IMR-90 (cell line): Measurements from ENCODE around the gene CUL1. TPM values are rescaled to one million over a fixed set of nuclear protein-coding genes. Genes with fewer than 3 reads are reported as not detected.

Source experiments
- ATAC-seq: fragments of 200-7000 bp; cut with Tn5 transposase; 2 replicates; pipeline ENCODE4 v1.9.1; 2020; ENCODE audit warnings: low read depth, mild to moderate bottlenecking, moderate library complexity
- BruUV-seq: library from RNA; stranded (reverse); fragments of 400-500 nt; replicated peaks from 2 replicates; lab custom pipeline; 2021; lab: Mats Ljungman, UMichigan
- CTCF ChIA-PET: fragments of 300-600 bp; formaldehyde crosslinking; extraction: SDS; loops from one replicate; lab custom pipeline; 2021; ENCODE audit warnings: antibody characterized with exemption; lab: Yijun Ruan, JAX
- POLR2A ChIA-PET: fragments of 300-600 bp; sonication (Branson Sonifier 250); formaldehyde crosslinking; loops from one replicate; lab custom pipeline; 2022; ENCODE audit warnings: antibody characterized with exemption; ENCODE audit not compliant: unreplicated experiment; lab: Charles Lee
- DNase-seq: peaks from one replicate; pipeline ENCODE4 v3.0.0; 2013
- H2AFZ ChIP-seq: replicated peaks from 2 replicates; pipeline ENCODE3; 2013; ENCODE audit warnings: low read length, mild to moderate bottlenecking; ENCODE audit not compliant: poor library complexity
- H2AK5ac ChIP-seq: 2 replicates; pipeline ENCODE4 v1.6.1; 2013; ENCODE audit warnings: low read depth, low read length, inconsistent platforms
- H2AK9ac ChIP-seq: replicated peaks from 2 replicates; pipeline ENCODE3; 2013; ENCODE audit warnings: mild to moderate bottlenecking, low read depth, low read length, moderate library complexity; ENCODE audit not compliant: poor library complexity
- H2BK120ac ChIP-seq: 2 replicates; pipeline ENCODE4 v1.6.1; 2013; ENCODE audit warnings: low read depth, low read length, inconsistent platforms
- H2BK15ac ChIP-seq: 3 replicates; pipeline ENCODE4 v1.6.1; 2013; ENCODE audit warnings: low read depth, low read length, inconsistent platforms
- H2BK20ac ChIP-seq: 2 replicates; pipeline ENCODE4 v1.6.1; 2013; ENCODE audit warnings: low read depth, mild to moderate bottlenecking, inconsistent platforms, low read length, moderate library complexity
- H2BK5ac ChIP-seq: 2 replicates; pipeline ENCODE4 v1.6.1; 2013; ENCODE audit warnings: mild to moderate bottlenecking, low read depth, low read length, inconsistent platforms; ENCODE audit not compliant: poor library complexity, severe bottlenecking
- H3K14ac ChIP-seq: replicated peaks from 2 replicates; pipeline ENCODE4 v1.6.1; 2013; ENCODE audit warnings: low read depth, low read length, inconsistent platforms
- H3K18ac ChIP-seq: 2 replicates; pipeline ENCODE4 v1.6.1; 2013; ENCODE audit warnings: low read depth, low read length, control low read depth
- H3K23ac ChIP-seq: 2 replicates; pipeline ENCODE4 v1.6.1; 2013; ENCODE audit warnings: low read depth, low read length, inconsistent platforms
- H3K27ac ChIP-seq: 2 replicates; pipeline ENCODE4 v1.5.1; 2013; ENCODE audit warnings: mild to moderate bottlenecking, control low read depth, low read length; ENCODE audit not compliant: insufficient read depth
- H3K27me3 ChIP-seq: 2 replicates; pipeline ENCODE4 v1.6.1; 2013; ENCODE audit warnings: low read length; ENCODE audit not compliant: control insufficient read depth, insufficient read depth
- H3K36me3 ChIP-seq: 2 replicates; pipeline ENCODE4 v1.6.1; 2013; ENCODE audit warnings: low read length, mixed read lengths; ENCODE audit not compliant: control insufficient read depth, insufficient read depth
- H3K4ac ChIP-seq: 2 replicates; pipeline ENCODE4 v1.6.1; 2013; ENCODE audit warnings: low read depth, low read length, inconsistent platforms
- H3K4me1 ChIP-seq: 2 replicates; pipeline ENCODE4 v1.6.1; 2013; ENCODE audit warnings: low read length, mixed read lengths; ENCODE audit not compliant: control insufficient read depth, insufficient read depth
- H3K4me2 ChIP-seq: 2 replicates; pipeline ENCODE4 v1.6.1; 2013; ENCODE audit warnings: low read depth, mild to moderate bottlenecking, control low read depth, low read length, moderate library complexity
- H3K4me3 ChIP-seq: 2 replicates; pipeline ENCODE4 v1.5.1; 2013; ENCODE audit warnings: low read depth, mild to moderate bottlenecking, control low read depth, low read length, moderate library complexity; ENCODE audit not compliant: insufficient read depth
- H3K56ac ChIP-seq: 2 replicates; pipeline ENCODE4 v1.6.1; 2013; ENCODE audit warnings: low read length, inconsistent platforms; ENCODE audit not compliant: insufficient read depth; ENCODE audit errors: extremely low read depth
- H3K79me1 ChIP-seq, 2 experiments: 2 replicates each; pipeline ENCODE4 v1.6.1; 2013; ENCODE audit warnings: low read length in 2 of 2, inconsistent platforms in 1 of 2, low read depth in 1 of 2
- H3K9ac ChIP-seq: 2 replicates; pipeline ENCODE4 v1.6.1; 2013; ENCODE audit warnings: low read depth, low read length, control low read depth
- H3K9me1 ChIP-seq: 2 replicates; pipeline ENCODE4 v1.6.1; 2013; ENCODE audit warnings: low read length, inconsistent platforms; ENCODE audit not compliant: insufficient read depth
- H3K9me3 ChIP-seq: 2 replicates; pipeline ENCODE4 v1.6.1; 2013; ENCODE audit warnings: low read length; ENCODE audit not compliant: control insufficient read depth, insufficient read depth
- H4K20me1 ChIP-seq: 2 replicates; pipeline ENCODE4 v1.6.1; 2013; ENCODE audit warnings: low read length, inconsistent platforms; ENCODE audit not compliant: insufficient read depth
- H4K5ac ChIP-seq: 2 replicates; pipeline ENCODE4 v1.6.1; 2013; ENCODE audit warnings: mild to moderate bottlenecking, low read depth, low read length, control low read depth
- H4K8ac ChIP-seq, 2 experiments: 2 replicates each; pipeline ENCODE4 v1.6.1; 2013; ENCODE audit warnings: low read depth in 2 of 2, low read length in 2 of 2, control low read depth in 1 of 2, inconsistent platforms in 1 of 2
- H4K91ac ChIP-seq: 2 replicates; pipeline ENCODE4 v1.6.1; 2013; ENCODE audit warnings: low read depth, low read length, inconsistent platforms; ENCODE audit not compliant: insufficient read depth
- BHLHE40 ChIP-seq: fragments of 150-350 bp; IDR thresholded peaks from 2 replicates; pipeline ENCODE4 v1.6.1; 2016; ENCODE audit warnings: mild to moderate bottlenecking, low read depth, low read length
- CEBPB ChIP-seq: IDR thresholded peaks from 2 replicates; pipeline ENCODE4 v1.6.1; 2012; ENCODE audit warnings: low read depth, low read length, improper control_type of control experiment
- CTCF ChIP-seq: conservative IDR thresholded peaks from 2 replicates; pipeline ENCODE4 v1.5.1; 2012; ENCODE audit warnings: mild to moderate bottlenecking, low read depth, low read length, improper control_type of control experiment
- ELK1 ChIP-seq: fragments of 150-350 bp; IDR thresholded peaks from 2 replicates; pipeline ENCODE4 v1.6.1; 2016; ENCODE audit warnings: low read depth, mild to moderate bottlenecking, low read length, moderate library complexity, borderline replicate concordance
- FOS ChIP-seq: fragments of 150-350 bp; IDR thresholded peaks from 2 replicates; pipeline ENCODE4 v1.6.1; 2016; ENCODE audit warnings: low read depth, low read length
- MAFK ChIP-seq: IDR thresholded peaks from 2 replicates; pipeline ENCODE4 v1.6.1; 2012; ENCODE audit warnings: low read depth, low read length, improper control_type of control experiment
- MXI1 ChIP-seq: IDR thresholded peaks from 2 replicates; pipeline ENCODE4 v1.6.1; 2012; ENCODE audit warnings: low read depth, mild to moderate bottlenecking, low read length, moderate library complexity, borderline replicate concordance
- NFE2L2 ChIP-seq: fragments of 150-350 bp; IDR thresholded peaks from 2 replicates; pipeline ENCODE4 v1.6.1; 2016; ENCODE audit warnings: low read depth, mild to moderate bottlenecking, low read length
- POLR2A ChIP-seq: IDR thresholded peaks from 2 replicates; pipeline ENCODE4 v1.6.1; 2012; ENCODE audit warnings: mild to moderate bottlenecking, low read depth, low read length
- RAD21 ChIP-seq: IDR thresholded peaks from 2 replicates; pipeline ENCODE4 v1.6.1; 2012; ENCODE audit warnings: low read length, improper control_type of control experiment
- RCOR1 ChIP-seq: IDR thresholded peaks from 2 replicates; pipeline ENCODE4 v1.6.1; 2012; ENCODE audit warnings: mild to moderate bottlenecking, low read length, improper control_type of control experiment; ENCODE audit not compliant: insufficient replicate concordance
- RFX5 ChIP-seq: IDR thresholded peaks from 2 replicates; pipeline ENCODE4 v1.8.0; 2012; ENCODE audit warnings: low read depth, mild to moderate bottlenecking, low read length, moderate library complexity
- SMC3 ChIP-seq: fragments of 150-350 bp; IDR thresholded peaks from 2 replicates; pipeline ENCODE4 v1.6.1; 2016; ENCODE audit warnings: low read depth, mild to moderate bottlenecking, antibody characterized with exemption, low read length, moderate library complexity
- USF2 ChIP-seq: fragments of 150-350 bp; IDR thresholded peaks from 2 replicates; pipeline ENCODE4 v1.6.1; 2017; ENCODE audit warnings: mild to moderate bottlenecking, antibody characterized with exemption, low read length, low read depth
- WGBS, 2 experiments: methylation state at CpG; one replicate each; pipeline versions ENCODE4 v1.1.5 to v1.1.7; 2013; ENCODE audit warnings: missing lambda C conversion rate in 2 of 2; ENCODE audit not compliant: insufficient read length in 1 of 2; ENCODE audit errors: extremely low coverage in 2 of 2; 5-methylcytosine and 5-hydroxymethylcytosine counted together
- dilution Hi-C: fragments of 300-500 bp; cut with HindIII; formaldehyde crosslinking; loops from one replicate; pipeline ENCODE4 v1.14.3; 2018; ENCODE audit warnings: low sequenced_read_pairs; ENCODE audit not compliant: unreplicated experiment
- in situ Hi-C: fragments of 300-500 bp; cut with MboI; formaldehyde crosslinking; loops from 3 replicates; pipeline ENCODE4 v1.14.3; 2019; ENCODE audit warnings: low sequenced_read_pairs, inconsistent platforms, mixed read lengths
- intact Hi-C: fragments of 100-400 bp; cut with micrococcal nuclease; formaldehyde crosslinking; loops from 2 replicates; pipeline ENCODE4 v1.10.0; 2022
- polyA plus RNA-seq, 3 experiments: library from polyadenylated mRNA; depleted of rRNA; stranded (reverse); fragments of >200 nt; gene quantifications; 2 replicates each; pipeline ENCODE4 v1.2.3, GENCODE V29; 2012; ENCODE audit warnings: low replicate concordance in 1 of 3
- total RNA-seq: library from RNA; depleted of rRNA; stranded (reverse); fragments of >200 nt; gene quantifications from 2 replicates; pipeline ENCODE4 v1.2.3, GENCODE V29; 2012

Gene CUL1
- total and polyA plus RNA-seq, 2 of the 4 experiments (the other 2 are of a cell fraction): 44.0 to 46.2 TPM

GRCh38 chr7:148804343-148805235, 105.9 kb downstream of the CUL1 start:
- in situ Hi-C loops: no loop called here
- Histone ChIP-seq H3K9me3 (no peaks in the 10 kb centered on the region), H3K79me1 (no peaks in the 10 kb centered on the region; a peak in 1 of 4 replicates), H4K91ac (no peak overlapping the region), H2BK20ac (no peak overlapping the region), H3K56ac (no peak overlapping the region), H3K36me3 (peaks cover 44% of the 10 kb centered on the region), H4K20me1 (no peaks in the 10 kb centered on the region; the same call in 1 of the 2 replicates), H2AK5ac (no peak overlapping the region), H3K18ac (no peak overlapping the region), H3K9ac (no peak overlapping the region), H3K9me1 (no peaks in the 10 kb centered on the region), H3K27ac (no peak overlapping the region), H4K5ac (no peak overlapping the region), H2AFZ (no peak overlapping the region), H3K23ac (no peak overlapping the region), H3K4me1 (no peaks in the 10 kb centered on the region), H3K4ac (no peak overlapping the region), H2BK5ac (no peak overlapping the region), H2BK120ac (no peak overlapping the region), H3K4me3 (no peak overlapping the region), H4K8ac (no peak overlapping the region), H2BK15ac (no peak overlapping the region), H3K14ac (no peak overlapping the region), H3K27me3 (no peaks in the 10 kb centered on the region), H2AK9ac (no peak overlapping the region), H3K4me2 (no peak overlapping the region)
- dilution Hi-C loops: no loop called here
- DNase-seq: no peak
- ChIA-PET POLR2A (interaction anchor here (0.6 kb wide), 1 partner anchor 94 kb away, joined by 5 read pairs; no protein-coding TSS in a partner anchor), CTCF (no interaction called here)
- no TSS peak for BruUV-seq
- no peak for ATAC-seq
- WGBS, 2 experiments: 80% methylated on average over 5 of the region's 10 CpGs; no CpG with 5 or more reads in 1 of the 2 experiments
- intact Hi-C loops: no loop called here
- TF ChIP-seq SMC3: no peak
- no peak for TF ChIP-seq ELK1
- TF ChIP-seq RFX5: no peak
- TF ChIP-seq BHLHE40: no peak
- no peak for TF ChIP-seq USF2
- TF ChIP-seq RCOR1: no peak
- no peak for TF ChIP-seq FOS
- TF ChIP-seq MAFK: no peak
- no peak for TF ChIP-seq CTCF
- TF ChIP-seq NFE2L2: no peak
- TF ChIP-seq CEBPB: no peak
- TF ChIP-seq MXI1: no peak
- TF ChIP-seq RAD21: no peak
- no peak for TF ChIP-seq POLR2A
